GM12878 (cell line): ENCODE data around the gene NHSL1. TPM values are rescaled to one million over a fixed set of nuclear protein-coding genes. Genes with fewer than 3 reads are reported as not detected.

Experiments
- ATAC-seq: fragments of 200-7000 bp; cut with Tn5 transposase; 3 replicates; pipeline ENCODE4 v1.9.1; 2020; ENCODE audit warnings: mild to moderate bottlenecking, moderate library complexity
- BruUV-seq: library from RNA; stranded (reverse); fragments of 400-500 nt; replicated peaks from 2 replicates; lab custom pipeline; 2021; lab: Mats Ljungman, UMichigan
- CTCF ChIA-PET: fragments of 300-600 bp; sonication (Branson Sonifier 250); formaldehyde crosslinking; extraction: SDS; loops from one replicate; lab custom pipeline; 2021; ENCODE audit warnings: inconsistent platforms; lab: Yijun Ruan, JAX
- POLR2A ChIA-PET: fragments of 350-600 bp; formaldehyde crosslinking; extraction: SDS; loops from one replicate; lab custom pipeline; 2021; ENCODE audit warnings: inconsistent platforms; lab: Charles Lee
- RAD21 ChIA-PET: fragments of 300-600 bp; sonication (Branson Sonifier 250); formaldehyde crosslinking; loops from one replicate; lab custom pipeline; 2023; ENCODE audit warnings: antibody characterized with exemption; ENCODE audit not compliant: unreplicated experiment; lab: Charles Lee
- SMC1A ChIA-PET: fragments of 300-600 bp; sonication (Branson Sonifier 250); formaldehyde crosslinking; loops from one replicate; lab custom pipeline; 2023; ENCODE audit not compliant: unreplicated experiment, uncharacterized antibody; lab: Charles Lee
- DNase-seq: peaks from one replicate; pipeline ENCODE4 v3.0.0-alpha.2; 2011; ENCODE audit warnings: low read depth, low spot score
- FAIRE-seq: peaks from 3 replicates; lab custom pipeline; 2011; peaks lifted over from hg19 to GRCh38; lab: Jason Lieb, UNC
- H2AFZ ChIP-seq: 2 replicates; pipeline ENCODE4 v1.6.0; 2011; ENCODE audit warnings: low read depth, low read length, control low read depth; ENCODE audit not compliant: control insufficient read depth
- H3K27ac ChIP-seq: 2 replicates; pipeline ENCODE4 v1.5.1; 2011; ENCODE audit warnings: control low read depth; ENCODE audit not compliant: control insufficient read depth, insufficient read depth
- H3K27me3 ChIP-seq, 2 experiments: replicated peaks in 1 of 2; 2 replicates each; pipeline versions ENCODE4 v1.6.0 to v1.6.1; 2011; ENCODE audit warnings: low read length in 1 of 2; ENCODE audit not compliant: control insufficient read depth in 2 of 2, insufficient read depth in 2 of 2
- H3K36me3 ChIP-seq, 2 experiments: 2 replicates each; pipeline ENCODE4 v1.5.1; 2011; ENCODE audit warnings: low read length in 1 of 2; ENCODE audit not compliant: control insufficient read depth in 2 of 2, insufficient read depth in 2 of 2
- H3K4me1 ChIP-seq: 2 replicates; pipeline ENCODE4 v1.6.1; 2011; ENCODE audit warnings: mild to moderate bottlenecking, low read length, moderate library complexity, mixed read lengths; ENCODE audit not compliant: control insufficient read depth, insufficient read depth
- H3K4me2 ChIP-seq: 2 replicates; pipeline ENCODE4 v1.6.0; 2011; ENCODE audit warnings: control low read depth; ENCODE audit not compliant: control insufficient read depth, insufficient read depth
- H3K4me3 ChIP-seq: fragments of 200-600 bp; sonication (generic); 2 replicates; pipeline ENCODE4 v1.5.1; 2016
- H3K79me2 ChIP-seq: 2 replicates; pipeline ENCODE4 v1.6.0; 2011; ENCODE audit warnings: low read length; ENCODE audit not compliant: control insufficient read depth, insufficient read depth
- H3K9ac ChIP-seq: 2 replicates; pipeline ENCODE4 v1.8.0; 2011; ENCODE audit warnings: low read length, control low read depth, mixed read lengths; ENCODE audit not compliant: control insufficient read depth, insufficient read depth
- H3K9me3 ChIP-seq: replicated peaks from 3 replicates; pipeline ENCODE4 v1.5.1; 2011; ENCODE audit warnings: mild to moderate bottlenecking, low read length; ENCODE audit not compliant: control insufficient read depth, insufficient read depth
- H4K20me1 ChIP-seq: 2 replicates; pipeline ENCODE4 v1.6.0; 2011; ENCODE audit not compliant: control insufficient read depth, insufficient read depth
- BHLHE40 ChIP-seq, 2 experiments: fragments of 450-650 bp in 1 of 2; IDR thresholded peaks; 2 replicates each; pipeline ENCODE4 v1.6.1; 2011 to 2017; ENCODE audit warnings: low read depth in 2 of 2, borderline replicate concordance in 1 of 2, improper control_type of control experiment in 1 of 2, low read length in 1 of 2, mild to moderate bottlenecking in 1 of 2
- CHD4 ChIP-seq: fragments of 200-600 bp; sonication (generic); IDR thresholded peaks from 2 replicates; pipeline ENCODE4 v1.6.1; 2016; ENCODE audit warnings: mild to moderate bottlenecking
- EZH2 ChIP-seq: IDR thresholded peaks from 2 replicates; pipeline ENCODE4 v1.6.1; 2012; ENCODE audit warnings: low read depth, mild to moderate bottlenecking, control low read depth, inconsistent platforms, low read length, borderline replicate concordance; ENCODE audit not compliant: control insufficient read depth
- KDM1A ChIP-seq: fragments of 200-600 bp; sonication (generic); IDR thresholded peaks from 2 replicates; pipeline ENCODE4 v1.6.1; 2016; ENCODE audit warnings: borderline replicate concordance
- MTA2 ChIP-seq: fragments of 450-650 bp; IDR thresholded peaks from 2 replicates; pipeline ENCODE4 v1.6.1; 2016; ENCODE audit warnings: low read depth, mild to moderate bottlenecking, moderate library complexity
- SMC3 ChIP-seq: IDR thresholded peaks from 2 replicates; pipeline ENCODE4 v1.6.1; 2011; ENCODE audit warnings: low read length, improper control_type of control experiment, borderline replicate concordance
- SREBF2 ChIP-seq: IDR thresholded peaks from 2 replicates; pipeline ENCODE4 v1.6.1; 2012; ENCODE audit warnings: mild to moderate bottlenecking, low read length
- STAT3 ChIP-seq: IDR thresholded peaks from 2 replicates; pipeline ENCODE4 v1.6.1; 2011; ENCODE audit warnings: low read depth, low read length, improper control_type of control experiment
- SUPT20H ChIP-seq: IDR thresholded peaks from 2 replicates; pipeline ENCODE4 v1.6.1; 2011; ENCODE audit warnings: low read depth, mild to moderate bottlenecking, low read length, moderate library complexity, borderline replicate concordance; ENCODE audit not compliant: control insufficient read depth
- TBL1XR1 ChIP-seq: IDR thresholded peaks from 2 replicates; pipeline ENCODE4 v1.6.1; 2012; ENCODE audit warnings: low read depth, low read length, improper control_type of control experiment
- TCF7 ChIP-seq: IDR thresholded peaks from 2 replicates; pipeline ENCODE4 v1.6.1; 2014; ENCODE audit warnings: antibody characterized with exemption, borderline replicate concordance
- ZBTB40 ChIP-seq: fragments of 450-650 bp; IDR thresholded peaks from 2 replicates; pipeline ENCODE4 v1.6.1; 2016; ENCODE audit warnings: mild to moderate bottlenecking, moderate library complexity, borderline replicate concordance
- ZNF207 ChIP-seq: fragments of 450-650 bp; IDR thresholded peaks from 2 replicates; pipeline ENCODE4 v1.6.1; 2014; ENCODE audit warnings: antibody characterized with exemption, mild to moderate bottlenecking, borderline replicate concordance
- in situ Hi-C: fragments of 300-500 bp; cut with MboI; formaldehyde crosslinking; loops from 9 replicates; pipeline ENCODE4 v1.14.3; 2018; ENCODE audit warnings: mixed read lengths
- intact Hi-C: fragments of 100-400 bp; cut with micrococcal nuclease; formaldehyde crosslinking; loops from one replicate; pipeline ENCODE4 v1.14.2; 2022; ENCODE audit not compliant: unreplicated experiment
- polyA plus RNA-seq, 11 experiments: library from polyadenylated mRNA; depleted of rRNA in 4 of 11; unstranded in 6 of 11; stranded (reverse) in 5 of 11; fragments of >200 nt; fragmentation: Nextera tagmentation in 4 of 11; fragmentation: Illumina TruSeq in 1 of 11; extraction: Ambion mirVana in 4 of 11; extraction: Trizol in 1 of 11; gene quantifications; 1 replicate in 1 of 11; 2 replicates in 10 of 11; pipeline versions ENCODE4 v1.2.1 to v1.2.3, GENCODE V29; 2011 to 2016; ENCODE audit warnings: inconsistent platforms in 2 of 11, missing spikeins in 2 of 11, low read depth in 1 of 11
- total RNA-seq, 4 experiments: library from RNA; depleted of rRNA in 3 of 4; stranded (reverse); fragments of >200 nt in 3 of 4; fragmentation: Illumina TruSeq in 1 of 4; extraction: Trizol in 1 of 4; gene quantifications; 2 replicates each; pipeline versions ENCODE4 v1.2.1 to v1.2.3, GENCODE V29; 2013 to 2021

Gene NHSL1
- total and polyA plus RNA-seq, 10 of the 15 experiments (the other 5 are each of a cell fraction or from before 2014, with no cell fraction given), result 0.26 to 14.1 (median 0.90) TPM

GRCh38 chr6:138377042-138377441 lies 122.3 kb downstream of the NHSL1 start:
- BruUV-seq, result no TSS peak
- Histone ChIP-seq H3K4me1 (no peaks in the 10 kb centered on the region), H3K4me3 (no peak overlapping the region), H3K9ac (no peak overlapping the region), H4K20me1 (no peaks in the 10 kb centered on the region), H3K4me2 (no peak overlapping the region), H3K27me3 (no peaks in the 10 kb centered on the region; a peak in 2 of 4 replicates), H3K36me3 (no peaks in the 10 kb centered on the region), H2AFZ (no peak overlapping the region), H3K9me3 (no peaks in the 10 kb centered on the region), H3K27ac (no peak overlapping the region), H3K79me2 (no peaks in the 10 kb centered on the region)
- TF ChIP-seq TCF7 (no peak), KDM1A (no peak), SUPT20H (no peak), BHLHE40 (IDR thresholded peaks at IDR 0.05; ENCODE audit: borderline replicate concordance in 1 of 2, low read depth in 2 of 2, low read length in 1 of 2) (no peak), ZNF207 (no peak), MTA2 (no peak), SREBF2 (no peak), STAT3 (no peak), SMC3 (no peak), EZH2 (no peak), ZBTB40 (no peak), TBL1XR1 (no peak), CHD4 (no peak)
- POLR2A ChIA-PET, result interaction anchor here (0.7 to 0.9 kb wide), 2 partner anchors 9 to 25 kb away, joined by 3 to 4 read pairs; no protein-coding TSS in a partner anchor
- SMC1A ChIA-PET, result interaction anchor here (0.6 to 0.9 kb wide), 4 partner anchors 8 to 270 kb away, joined by 3 read pairs; no protein-coding TSS in a partner anchor
- RAD21 ChIA-PET, result no interaction called here
- no peak for ATAC-seq
- DNase-seq, result no peak
- in situ Hi-C loops, result no loop called here
- intact Hi-C loops, result no loop called here
- FAIRE-seq, result no peak
- CTCF ChIA-PET, result no interaction called here
